GM21390 (cell line): ENCODE results near the gene EFCAB6.

Experiments
- ATAC-seq: cut with Tn5 transposase; IDR thresholded peaks from one replicate; pipeline ENCODE4 v1.9.1; 2021; ENCODE audit not compliant: unreplicated experiment

Gene EFCAB6

GRCh38 chr22:43830931-43831560, 18.9 kb upstream of the EFCAB6 start:
- no peak for ATAC-seq

GRCh38 chr22:43829904-43830851, 18.1 kb upstream of the EFCAB6 start:
- no peak for ATAC-seq

- no peak for ATAC-seq
Measured at GRCh38 chr22:43828998-43829782, 17.1 kb upstream of the EFCAB6 start.

- ATAC-seq, result no peak
Measured at GRCh38 chr22:43828725-43828997, 16.6 kb upstream of the EFCAB6 start.

GRCh38 chr22:43827926-43828724, 16.0 kb upstream of the EFCAB6 start:
- no peak for ATAC-seq

- ATAC-seq, result no peak
Measured at GRCh38 chr22:43827003-43827735, 15.1 kb upstream of the EFCAB6 start.

GRCh38 chr22:43826142-43827002, 14.3 kb upstream of the EFCAB6 start:
- no peak for ATAC-seq

GRCh38 chr22:43825651-43826050, 13.5 kb upstream of the EFCAB6 start:
- ATAC-seq, result no peak

- ATAC-seq, result no peak
Measured at GRCh38 chr22:43824724-43825420, 12.8 kb upstream of the EFCAB6 start.

- no peak for ATAC-seq
Measured at GRCh38 chr22:43823911-43824665, 12.0 kb upstream of the EFCAB6 start.

- ATAC-seq, result no peak
Measured at GRCh38 chr22:43823353-43823908, 11.3 kb upstream of the EFCAB6 start.

- ATAC-seq, result no peak
Measured at GRCh38 chr22:43821606-43822425, 9.7 kb upstream of the EFCAB6 start.

- ATAC-seq, result no peak
Measured at GRCh38 chr22:43820651-43821305, 8.7 kb upstream of the EFCAB6 start.

GRCh38 chr22:43819931-43820640, 8.0 kb upstream of the EFCAB6 start:
- no peak for ATAC-seq

GRCh38 chr22:43819421-43819921, 7.4 kb upstream of the EFCAB6 start:
- ATAC-seq, result no peak
